HFFc6 (cell line): Measurements from ENCODE around the gene CCDC169. TPM values are rescaled to one million over a fixed set of nuclear protein-coding genes. Genes with fewer than 3 reads are reported as not detected.

ENCODE experiments used
- DNase-seq: peaks from one replicate; pipeline ENCODE4 v3.0.0-alpha.2; 2018
- H3K27ac Mint-ChIP-seq: 2 replicates; pipeline ENCODE4 v1.8.0; 2020; ENCODE audit warnings: mild to moderate bottlenecking, mixed read lengths
- H3K27me3 Mint-ChIP-seq: 2 replicates; pipeline ENCODE4 v1.8.0; 2021; ENCODE audit warnings: mild to moderate bottlenecking, moderate library complexity, mixed read lengths; ENCODE audit not compliant: insufficient read depth
- H3K36me3 Mint-ChIP-seq: 2 replicates; pipeline ENCODE4 v1.8.0; 2021; ENCODE audit warnings: low read depth, mixed read lengths
- H3K4me1 Mint-ChIP-seq: 2 replicates; pipeline ENCODE4 v1.8.0; 2020; ENCODE audit warnings: low read depth, mixed read lengths
- H3K4me3 Mint-ChIP-seq: 2 replicates; pipeline ENCODE4 v1.8.0; 2020; ENCODE audit warnings: mild to moderate bottlenecking, moderate library complexity, mixed read lengths
- H3K9me3 Mint-ChIP-seq: 2 replicates; pipeline ENCODE4 v1.8.0; 2020; ENCODE audit warnings: mild to moderate bottlenecking, mixed read lengths
- total RNA-seq, 6 experiments: library from RNA; stranded (reverse); fragmentation: NEBNext Ultra II Directional; extraction: Animal tissue kit (Norgen Biotek cat#: 25700); gene quantifications; 2 replicates in 1 of 6; 3 replicates in 5 of 6; pipeline ENCODE4 v1.2.3, GENCODE V29; 2021
- TF ChIP-seq, protein P1 (sequence below): fragments of 200-600 bp; sonication (generic); IDR thresholded peaks from 2 replicates; pipeline ENCODE4 v1.5.0; 2021; ENCODE audit warnings: antibody characterized with exemption, mild to moderate bottlenecking

Gene CCDC169
- total RNA-seq, 6 experiments from 2014 or later: 1.3 to 2.5 (median 2.1) TPM

DNA sequence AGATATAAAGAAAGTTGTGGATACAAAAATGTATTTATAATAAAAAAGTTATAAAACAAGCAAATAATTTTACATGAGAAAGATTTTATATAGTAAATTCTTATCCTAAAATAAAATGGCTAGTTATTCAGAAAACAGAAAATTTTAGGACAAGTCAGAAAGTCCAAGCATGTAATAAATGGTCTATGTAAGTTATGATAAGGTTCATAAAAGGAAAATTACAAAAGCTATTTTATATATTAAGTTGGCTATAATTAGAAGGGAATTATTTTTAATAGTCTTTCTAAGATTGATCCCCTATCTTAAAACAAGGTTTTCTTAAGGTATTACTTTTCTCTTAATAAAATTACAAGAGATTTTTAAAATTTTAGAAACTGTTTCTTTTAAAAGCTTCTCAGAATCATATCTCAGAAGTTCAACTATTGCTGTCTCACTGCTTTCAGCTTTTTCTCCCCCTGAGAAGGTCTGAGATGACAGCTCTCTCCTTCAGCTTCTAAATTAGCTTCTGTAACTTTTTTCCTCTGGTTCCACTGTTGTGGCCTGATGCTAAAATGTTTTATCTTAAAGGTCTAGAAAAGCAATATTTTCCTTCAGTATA is 8.7 kb downstream of the CCDC169 start:
- Mint-ChIP-seq H3K4me3 (no peak overlapping the region), H3K27ac (no peak overlapping the region), H3K36me3 (no peaks in the 10 kb centered on the region), H3K4me1 (no peaks in the 10 kb centered on the region), H3K27me3 (peaks cover 6% of the 10 kb centered on the region), H3K9me3 (peaks cover 15% of the 10 kb centered on the region)
- TF ChIP-seq, protein P1, sequence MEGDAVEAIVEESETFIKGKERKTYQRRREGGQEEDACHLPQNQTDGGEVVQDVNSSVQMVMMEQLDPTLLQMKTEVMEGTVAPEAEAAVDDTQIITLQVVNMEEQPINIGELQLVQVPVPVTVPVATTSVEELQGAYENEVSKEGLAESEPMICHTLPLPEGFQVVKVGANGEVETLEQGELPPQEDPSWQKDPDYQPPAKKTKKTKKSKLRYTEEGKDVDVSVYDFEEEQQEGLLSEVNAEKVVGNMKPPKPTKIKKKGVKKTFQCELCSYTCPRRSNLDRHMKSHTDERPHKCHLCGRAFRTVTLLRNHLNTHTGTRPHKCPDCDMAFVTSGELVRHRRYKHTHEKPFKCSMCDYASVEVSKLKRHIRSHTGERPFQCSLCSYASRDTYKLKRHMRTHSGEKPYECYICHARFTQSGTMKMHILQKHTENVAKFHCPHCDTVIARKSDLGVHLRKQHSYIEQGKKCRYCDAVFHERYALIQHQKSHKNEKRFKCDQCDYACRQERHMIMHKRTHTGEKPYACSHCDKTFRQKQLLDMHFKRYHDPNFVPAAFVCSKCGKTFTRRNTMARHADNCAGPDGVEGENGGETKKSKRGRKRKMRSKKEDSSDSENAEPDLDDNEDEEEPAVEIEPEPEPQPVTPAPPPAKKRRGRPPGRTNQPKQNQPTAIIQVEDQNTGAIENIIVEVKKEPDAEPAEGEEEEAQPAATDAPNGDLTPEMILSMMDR: no peak
- DNase-seq: no peak

DNA sequence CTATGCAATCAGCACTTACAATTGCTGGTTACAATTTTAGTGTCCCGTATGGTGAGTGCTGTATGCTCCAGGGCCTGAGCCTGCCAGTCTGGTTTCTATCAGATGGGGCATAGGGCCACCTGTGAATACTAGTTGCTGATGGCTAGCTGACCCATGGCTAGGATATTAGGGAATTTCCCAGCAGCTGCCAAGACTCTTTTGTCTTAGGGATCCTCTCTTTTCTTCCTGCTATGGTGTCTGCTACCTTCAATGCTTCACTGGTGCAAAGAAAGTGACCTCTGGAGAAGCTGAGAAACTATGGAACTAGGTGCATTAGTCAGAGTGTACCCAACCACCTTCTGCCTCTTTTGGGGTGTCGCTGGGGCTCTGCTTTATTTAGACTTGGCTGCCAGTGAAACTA is 11.6 kb downstream of the CCDC169 start:
- no peak for DNase-seq
- no peaks in the 10 kb centered on the region for H3K4me1 Mint-ChIP-seq
- H3K27ac Mint-ChIP-seq: no peak overlapping the region
- H3K36me3 Mint-ChIP-seq: no peaks in the 10 kb centered on the region
- TF ChIP-seq, protein P1: no peak
- peaks cover 4% of the 10 kb centered on the region for H3K27me3 Mint-ChIP-seq
- H3K9me3 Mint-ChIP-seq: peaks cover 15% of the 10 kb centered on the region
- H3K4me3 Mint-ChIP-seq: no peak overlapping the region

DNA sequence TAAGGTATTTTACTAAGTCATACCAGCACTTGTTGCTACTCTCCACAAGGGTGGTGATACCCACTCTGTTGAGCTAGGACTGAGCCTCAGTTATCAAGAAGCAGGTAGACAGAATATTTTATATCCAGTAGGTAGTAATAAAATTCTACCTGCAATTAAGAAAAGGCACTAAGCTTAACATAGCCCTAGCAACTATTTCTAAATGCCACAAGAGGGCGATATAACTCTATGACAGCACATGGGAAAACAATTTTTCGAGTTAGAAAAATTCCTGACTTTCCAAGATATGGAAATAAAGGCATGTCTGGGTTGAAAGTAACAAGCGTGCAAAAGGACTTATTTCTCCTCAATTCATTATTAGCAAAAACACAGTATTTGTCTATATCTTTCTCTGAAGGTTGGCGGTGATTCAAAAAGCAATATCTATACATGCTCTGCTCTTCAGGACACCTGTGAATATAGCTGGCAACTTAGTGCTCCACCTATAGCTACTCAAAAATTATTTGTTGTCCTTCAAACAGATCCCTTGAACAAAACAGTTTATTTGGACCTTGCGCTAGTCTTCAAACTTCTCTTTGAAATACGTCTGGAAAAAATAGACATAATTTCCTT is 14.7 kb downstream of the CCDC169 start:
- DNase-seq: peak; percentile 33
- H3K4me1 Mint-ChIP-seq: no peaks in the 10 kb centered on the region
- TF ChIP-seq, protein P1: peak; percentile 95
- no peak overlapping the region for H3K4me3 Mint-ChIP-seq
- H3K27ac Mint-ChIP-seq: no peak overlapping the region
- H3K9me3 Mint-ChIP-seq: peaks cover under 1% of the 10 kb centered on the region; the same call in 1 of the 2 replicates
- H3K27me3 Mint-ChIP-seq: peaks cover 4% of the 10 kb centered on the region
- H3K36me3 Mint-ChIP-seq: no peaks in the 10 kb centered on the region

DNA sequence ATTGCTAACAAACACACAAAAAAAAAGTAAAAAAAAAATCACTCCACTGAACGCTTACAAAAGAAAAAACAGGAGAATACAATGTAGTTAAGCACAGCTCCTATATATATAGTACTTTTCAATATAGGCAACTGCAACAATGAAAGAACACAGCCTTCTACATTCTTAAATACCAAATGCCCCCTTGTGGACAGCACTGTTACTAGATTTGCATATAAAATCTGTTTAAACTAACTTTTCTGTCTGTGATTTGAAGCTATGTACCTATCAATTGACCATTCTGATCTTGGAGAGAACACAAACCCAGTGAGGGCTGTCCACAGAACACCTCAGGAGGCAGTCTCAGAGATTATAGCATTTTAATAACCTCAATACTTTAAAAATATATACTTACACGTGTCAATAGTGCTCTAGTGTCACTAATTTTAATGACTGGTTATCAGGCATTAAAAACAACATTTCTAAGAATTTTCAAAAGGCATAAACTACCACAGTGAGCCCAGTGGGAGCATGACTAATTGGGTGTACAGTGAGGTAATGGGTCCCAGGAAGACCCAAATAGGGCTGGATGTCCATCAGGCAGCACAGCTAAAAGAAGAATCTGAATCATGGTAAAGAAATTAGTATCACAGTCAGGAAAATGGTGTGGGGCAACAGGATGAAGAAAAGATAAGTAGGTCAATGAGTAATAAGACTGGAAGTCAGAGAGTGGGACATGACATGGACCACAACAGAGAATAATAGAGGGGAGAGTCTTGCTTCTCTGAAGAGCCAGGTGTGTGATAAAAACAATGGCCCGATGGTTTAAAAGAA is 22.2 kb downstream of the CCDC169 start:
- Mint-ChIP-seq H3K9me3 (no peaks in the 10 kb centered on the region), H3K27ac (no peak overlapping the region), H3K4me1 (peaks cover 7% of the 10 kb centered on the region), H3K36me3 (no peaks in the 10 kb centered on the region), H3K4me3 (no peak overlapping the region), H3K27me3 (no peaks in the 10 kb centered on the region)
- peak; percentile 54 for DNase-seq
- TF ChIP-seq, protein P1: peak; percentile 86

DNA sequence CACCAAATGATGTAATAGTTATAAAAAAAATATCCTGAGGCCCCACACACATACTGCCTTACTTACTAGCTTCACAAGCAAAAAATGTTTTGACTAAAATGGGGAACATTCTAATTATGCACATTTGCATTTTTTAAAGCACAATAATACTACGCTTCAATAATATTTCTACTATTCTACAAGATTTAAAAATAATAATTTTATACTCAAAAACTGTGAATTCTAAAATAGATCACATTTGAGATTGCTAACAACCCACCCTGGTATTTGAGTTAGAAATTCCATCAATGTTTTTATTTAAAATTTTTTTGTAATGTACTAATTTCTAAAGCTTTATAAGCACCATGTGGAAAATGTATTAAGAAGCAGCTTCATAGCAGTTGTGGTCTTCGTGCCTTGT is 24.2 kb downstream of the CCDC169 start:
- Mint-ChIP-seq H3K27ac (no peak overlapping the region), H3K36me3 (no peaks in the 10 kb centered on the region), H3K4me3 (no peak overlapping the region), H3K4me1 (peaks cover 7% of the 10 kb centered on the region), H3K27me3 (peaks cover 6% of the 10 kb centered on the region), H3K9me3 (no peaks in the 10 kb centered on the region)
- TF ChIP-seq, protein P1: no peak
- no peak for DNase-seq
